Activated naive CD4-positive, alpha-beta T cell treated with anti-CD3 and anti-CD28 coated beads, Interleukin-2, amount 50 U/mL, for 72 hours (primary cell): ENCODE data around the gene CLDN12. TPM values are rescaled to one million over a fixed set of nuclear protein-coding genes. Genes with fewer than 3 reads are reported as not detected.
"Not testable (repeated sequence)": the region's sequence is repeated elsewhere in the genome, so short reads cannot be mapped to it uniquely, and the experiment has no call there.

Experiments used
- ATAC-seq, 2 donors: fragments of 150-1000 bp; cut with Tn5 transposase; 2 replicates each; pipeline ENCODE4 v1.10.0; 2021; ENCODE audit warnings: mild to moderate bottlenecking in 2 of 2, moderate library complexity in 2 of 2
- DNase-seq, 2 donors: peaks; one replicate each; pipeline ENCODE4 v3.0.0; 2021 to 2022; ENCODE audit warnings: low spot score in 2 of 2
- H3K27ac Mint-ChIP-seq, 2 donors: one replicate each; pipeline ENCODE4 v1.8.0; 2022; ENCODE audit warnings: mild to moderate bottlenecking in 2 of 2, mixed read lengths in 2 of 2
- H3K36me3 Mint-ChIP-seq, 2 donors: one replicate each; pipeline ENCODE4 v1.8.0; 2022; ENCODE audit warnings: mixed read lengths in 2 of 2
- H3K9me3 Mint-ChIP-seq, 2 donors: one replicate each; pipeline ENCODE4 v1.8.0; 2022; ENCODE audit warnings: mixed read lengths in 2 of 2
- total RNA-seq, 2 donors: library from RNA; stranded (reverse); gene quantifications; one replicate each; pipeline ENCODE4 v1.2.3, GENCODE V29; 2022

CLDN12 gene
- total RNA-seq, 2 donors from 2014 or later, result 2.8 to 11.3 TPM

DNA sequence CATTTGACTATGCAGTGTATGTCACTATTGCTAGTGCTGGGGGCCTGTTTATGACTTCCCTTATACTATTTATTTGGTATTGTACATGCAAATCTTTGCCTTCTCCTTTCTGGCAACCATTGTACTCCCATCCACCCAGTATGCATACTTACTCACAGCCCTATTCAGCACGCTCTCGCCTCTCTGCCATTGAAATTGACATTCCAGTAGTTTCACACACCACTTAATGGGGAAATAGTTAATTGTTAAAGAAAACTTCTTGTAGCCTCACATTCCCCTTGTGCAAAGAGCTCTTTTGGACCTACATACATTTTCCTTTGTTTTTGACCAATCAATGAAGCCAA lies 9.9 kb downstream of the CLDN12 start:
- Mint-ChIP-seq H3K9me3 (no peaks in the 10 kb centered on the region), H3K36me3 (peaks cover 0 to 5% of the 10 kb centered on the region in 2 donors), H3K27ac (no peak overlapping the region)
- DNase-seq, result no peak
- ATAC-seq, result no peak

GRCh38 chr7:90421651-90422050 lies 18.4 kb downstream of the CLDN12 start:
- Mint-ChIP-seq H3K9me3 (no peaks in the 10 kb centered on the region), H3K27ac (no peak overlapping the region), H3K36me3 (peaks cover 0 to 4% of the 10 kb centered on the region in 2 donors)
- DNase-seq (no peak), ATAC-seq (no peak)

DNA sequence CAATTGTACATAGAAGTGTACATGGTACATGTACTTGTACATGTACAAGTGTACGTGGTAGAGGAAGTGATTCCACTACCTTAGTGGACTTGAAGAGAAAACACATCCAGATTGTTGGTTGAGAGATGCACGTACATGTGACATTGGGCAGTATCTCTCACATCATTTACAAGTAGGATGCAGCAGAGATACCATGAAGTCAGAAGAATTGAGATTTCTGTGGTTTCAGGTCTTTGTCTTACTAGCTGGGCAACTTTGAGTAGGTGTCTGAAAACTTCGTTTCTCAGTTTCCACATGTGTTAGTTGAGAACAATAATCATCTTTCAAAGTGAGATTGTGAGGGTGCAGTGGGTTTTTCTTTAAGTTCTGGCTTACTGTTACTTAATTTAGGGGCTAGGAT lies 21.5 kb downstream of the CLDN12 start:
- peak overlapping the region; percentile 1 to 12 for H3K27ac Mint-ChIP-seq
- H3K9me3 Mint-ChIP-seq, result no peaks in the 10 kb centered on the region
- DNase-seq (no peak), ATAC-seq (peak; percentile 86 to 93)
- peaks cover 0 to 4% of the 10 kb centered on the region in 2 donors for H3K36me3 Mint-ChIP-seq

- Mint-ChIP-seq H3K27ac (peak overlapping the region; percentile 1 to 12), H3K36me3 (peaks cover 0 to 4% of the 10 kb centered on the region in 2 donors), H3K9me3 (no peaks in the 10 kb centered on the region)
- ATAC-seq (peak; percentile 53 to 74), DNase-seq (no peak)
Observed at GRCh38 chr7:90425376-90425775, 22.1 kb downstream of the CLDN12 start.

DNA sequence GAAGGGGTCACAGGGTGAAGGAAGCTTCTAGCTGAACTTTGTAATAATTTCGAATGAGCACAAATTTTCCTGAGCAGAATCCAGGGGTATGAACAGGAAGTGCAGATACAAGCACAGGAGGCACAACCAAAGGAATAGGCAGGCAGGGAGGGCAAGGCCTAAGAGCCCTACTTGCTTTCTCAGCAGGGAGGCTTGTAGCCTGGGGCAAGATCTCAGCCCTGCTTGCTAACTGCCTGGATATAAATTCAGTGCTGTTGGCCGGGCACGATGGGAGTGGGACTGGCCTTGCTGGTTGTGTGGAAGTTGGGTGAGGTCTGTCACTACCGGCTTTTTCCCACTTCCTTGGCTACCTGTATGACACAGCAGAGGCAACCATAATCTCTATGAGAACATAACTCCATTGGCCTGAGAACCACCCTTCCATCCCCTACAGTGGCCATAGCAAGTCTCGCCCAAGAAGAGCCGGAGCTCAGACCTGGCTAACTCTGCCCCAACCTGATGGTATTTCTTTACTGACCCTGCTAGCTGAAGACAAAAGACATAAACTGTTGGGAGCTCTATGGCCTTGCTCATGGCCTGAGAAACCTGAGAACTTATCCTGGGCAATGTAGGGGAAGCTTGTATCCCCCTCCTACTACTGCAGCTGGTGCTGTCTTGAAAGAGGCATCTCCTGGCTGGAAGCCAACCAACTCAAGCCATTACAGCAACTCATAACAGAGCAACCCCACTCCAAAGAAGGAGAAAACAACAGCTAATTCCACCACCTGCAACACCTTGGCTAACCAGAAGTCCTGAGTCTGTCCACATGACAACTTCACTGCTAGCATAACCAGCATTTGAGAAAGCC lies 27.6 kb downstream of the CLDN12 start:
- no peak for DNase-seq
- Mint-ChIP-seq H3K36me3 (peaks cover 0 to 6% of the 10 kb centered on the region in 2 donors), H3K27ac (peak overlapping the region in 1 of 2 donors; percentile 49), H3K9me3 (no peaks in the 10 kb centered on the region)
- ATAC-seq, result no peak

DNA sequence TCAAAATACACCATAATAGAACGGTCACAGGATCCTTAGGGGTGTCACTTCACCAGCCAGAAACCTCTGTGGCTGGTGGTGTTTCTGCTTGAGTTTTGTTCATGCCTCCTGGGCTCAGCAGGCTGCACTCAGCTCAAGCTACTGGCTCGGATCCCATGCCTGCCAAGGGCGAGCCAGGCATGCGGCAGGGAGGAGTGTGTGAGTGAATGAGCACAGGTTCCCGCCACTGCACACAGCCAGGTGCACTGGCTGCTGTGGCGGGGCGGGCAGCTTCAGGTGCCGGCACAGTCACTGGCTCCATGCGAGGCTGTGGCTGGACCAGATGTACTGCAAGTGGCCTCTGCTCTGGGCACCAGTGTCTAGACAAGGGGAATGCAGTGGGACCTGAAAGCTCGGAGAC lies 29.5 kb downstream of the CLDN12 start:
- no peak overlapping the region for H3K27ac Mint-ChIP-seq
- ATAC-seq (no peak), DNase-seq (no peak)
- H3K36me3 Mint-ChIP-seq, result peaks cover 0 to 6% of the 10 kb centered on the region in 2 donors
- H3K9me3 Mint-ChIP-seq, result no peaks in the 10 kb centered on the region

DNA sequence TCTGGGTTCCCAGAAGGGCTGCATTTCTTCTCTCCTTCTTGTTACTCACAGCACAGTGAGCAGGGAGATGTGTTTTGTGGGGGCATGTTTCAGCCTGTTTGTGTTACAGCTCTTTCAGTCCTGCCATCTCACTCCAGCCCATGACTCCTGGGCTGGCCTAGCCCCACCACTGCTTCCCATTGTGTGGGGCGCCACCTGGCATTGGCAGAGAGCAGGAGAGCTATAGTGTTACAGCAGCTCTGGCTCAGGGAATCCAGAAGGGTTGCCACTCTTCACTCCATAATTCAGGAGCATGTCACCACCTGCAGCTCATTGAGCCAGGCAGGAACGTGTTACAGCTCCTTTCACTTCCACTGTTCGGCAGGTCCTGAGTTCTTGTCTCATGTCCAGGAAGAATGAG lies 30.0 kb downstream of the CLDN12 start:
- H3K9me3 Mint-ChIP-seq, result no peaks in the 10 kb centered on the region
- H3K36me3 Mint-ChIP-seq, result peaks cover 0 to 6% of the 10 kb centered on the region in 2 donors
- H3K27ac Mint-ChIP-seq, result no peak overlapping the region
- ATAC-seq (no peak), DNase-seq (no peak)

DNA sequence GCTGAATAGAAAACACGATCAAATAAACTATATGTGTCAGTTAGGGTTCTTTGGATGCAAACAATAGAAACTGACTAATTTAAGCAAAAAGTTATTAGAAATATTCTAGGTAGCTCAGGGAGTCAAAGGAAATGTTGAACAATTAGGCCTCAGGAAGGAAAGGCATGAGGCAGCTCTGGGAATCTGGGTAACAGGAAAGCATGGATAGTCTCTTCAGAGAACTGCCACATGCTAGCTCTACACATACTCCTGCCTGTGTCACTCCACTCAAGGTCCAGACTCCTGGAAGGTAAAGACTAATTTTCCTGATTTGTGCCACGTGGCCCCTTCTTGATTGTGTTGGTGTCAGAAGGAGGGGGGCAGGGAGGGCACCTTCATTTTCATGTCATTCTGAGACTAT lies 42.4 kb downstream of the CLDN12 start:
- Mint-ChIP-seq H3K27ac (no peak overlapping the region), H3K9me3 (no peaks in the 10 kb centered on the region), H3K36me3 (no peaks in the 10 kb centered on the region)
- ATAC-seq (no peak), DNase-seq (no peak)

- Mint-ChIP-seq H3K27ac (no peak overlapping the region), H3K36me3 (no peaks in the 10 kb centered on the region)
- ATAC-seq, result no peak
Observed at GRCh38 chr7:90446137-90446899, 43.1 kb downstream of the CLDN12 start.

DNA sequence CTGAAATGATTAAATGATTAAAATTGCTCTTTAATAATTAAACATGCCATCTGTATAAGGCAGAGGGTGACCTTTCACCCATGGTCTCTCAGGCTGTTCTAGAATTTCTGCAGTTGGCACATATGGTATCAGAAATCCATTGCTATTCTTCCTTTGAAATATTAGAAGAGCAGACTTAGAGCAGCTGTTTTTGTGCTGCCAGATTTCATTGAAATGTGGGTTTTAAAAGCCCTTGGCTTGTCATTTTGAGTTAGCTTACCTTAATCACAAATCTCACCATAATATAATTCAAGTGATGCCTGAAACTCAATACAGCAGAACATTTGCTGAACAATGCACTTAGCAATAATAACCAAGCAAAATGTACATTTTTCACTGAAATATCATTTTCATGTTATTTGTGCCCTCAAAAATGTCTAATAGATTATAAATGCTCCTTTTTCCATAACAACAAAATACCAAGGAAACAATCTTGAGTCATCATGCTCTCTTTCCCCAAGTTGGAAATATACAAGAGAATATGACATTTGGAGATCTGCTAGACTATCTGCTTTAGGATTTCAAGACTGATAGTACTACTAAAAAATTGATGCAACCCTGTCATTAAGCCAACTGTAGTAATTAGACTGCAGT lies 50.1 kb downstream of the CLDN12 start:
- H3K27ac Mint-ChIP-seq, result no peak overlapping the region
- H3K36me3 Mint-ChIP-seq, result no peaks in the 10 kb centered on the region
- H3K9me3 Mint-ChIP-seq, result no peaks in the 10 kb centered on the region

More at GRCh38 chr7:90446137-90446899, 43.1 kb downstream of the CLDN12 start:
- no peaks in the 10 kb centered on the region for H3K9me3 Mint-ChIP-seq
- no peak for DNase-seq

DNA sequence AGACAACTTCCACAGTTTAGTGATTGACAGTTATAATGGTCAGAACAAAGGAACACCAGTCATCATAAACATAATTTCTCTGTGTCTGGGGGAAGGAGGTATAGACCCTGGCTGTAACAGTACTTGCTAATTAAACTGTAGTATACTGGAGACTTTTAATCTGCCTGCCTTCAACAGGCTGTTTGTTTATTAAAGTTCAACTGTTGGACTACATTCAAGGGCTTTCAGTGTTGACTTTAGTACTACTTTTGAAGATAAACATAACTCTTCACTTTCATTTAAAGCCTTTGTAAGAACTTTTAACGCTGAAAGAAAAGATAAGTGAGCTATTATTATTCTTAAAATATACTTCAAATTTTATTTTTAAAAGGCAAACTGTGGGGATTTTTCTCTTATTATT lies 50.7 kb downstream of the CLDN12 start:
- no peaks in the 10 kb centered on the region for H3K36me3 Mint-ChIP-seq
- H3K9me3 Mint-ChIP-seq, result no peaks in the 10 kb centered on the region
- DNase-seq (no peak), ATAC-seq (no peak)
- H3K27ac Mint-ChIP-seq, result no peak overlapping the region

More for the DNA sequence above, 50.1 kb downstream of the CLDN12 start:
- no peak for DNase-seq
- no peak for ATAC-seq

DNA sequence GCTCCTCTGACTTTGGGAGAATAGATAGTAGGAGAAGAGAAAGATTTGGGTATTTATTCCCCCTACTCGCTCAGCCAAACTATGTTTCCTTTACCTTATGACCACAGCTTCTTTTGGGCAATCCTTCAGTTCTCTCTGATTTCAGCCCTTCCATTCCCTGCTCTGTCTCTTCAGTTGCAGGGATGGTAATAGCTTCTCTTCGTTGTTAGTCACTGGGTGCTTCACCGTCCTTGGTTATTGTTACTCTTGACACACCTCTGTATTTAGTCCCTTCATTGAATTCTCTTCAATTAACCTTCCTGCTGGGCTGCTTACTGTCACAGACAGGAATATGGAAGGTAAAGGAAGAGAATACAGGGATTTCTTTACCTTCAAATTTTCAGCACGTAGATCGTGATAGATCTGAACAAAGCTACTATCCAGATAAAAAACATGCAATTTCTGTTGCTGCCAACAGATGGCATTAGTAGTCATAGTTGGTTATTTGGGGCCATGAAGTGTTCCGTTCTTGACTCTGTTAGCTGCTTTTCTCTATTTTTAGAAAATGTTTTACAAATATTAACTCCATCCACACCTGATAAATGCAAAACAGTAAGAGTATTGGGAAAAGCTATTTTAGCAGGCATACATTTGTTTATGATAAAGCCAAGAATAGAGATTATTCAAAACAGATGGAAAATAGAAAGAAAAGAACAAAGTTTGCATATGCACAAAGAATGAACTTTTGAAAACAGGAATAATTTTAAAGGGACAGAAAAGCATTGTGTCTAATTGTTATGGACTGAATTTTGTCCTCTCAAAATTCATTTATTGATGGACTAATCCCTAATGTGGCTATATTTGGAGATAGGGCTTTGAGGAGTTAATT lies 52.1 kb downstream of the CLDN12 start:
- no peaks in the 10 kb centered on the region for H3K36me3 Mint-ChIP-seq
- DNase-seq, result no peak
- ATAC-seq, result peak; percentile 45 to 61
- H3K9me3 Mint-ChIP-seq, result no peaks in the 10 kb centered on the region
- H3K27ac Mint-ChIP-seq, result no peak overlapping the region

GRCh38 chr7:90458104-90458503 lies 54.8 kb downstream of the CLDN12 start:
- no peak for DNase-seq
- no peak for ATAC-seq
- peaks cover 0 to under 1% of the 10 kb centered on the region in 2 donors for H3K9me3 Mint-ChIP-seq
- H3K27ac Mint-ChIP-seq, result no peak overlapping the region
- peaks cover under 1% of the 10 kb centered on the region in 2 donors for H3K36me3 Mint-ChIP-seq

GRCh38 chr7:90459888-90460287 lies 56.6 kb downstream of the CLDN12 start:
- peaks cover 11 to 19% of the 10 kb centered on the region in 2 donors for H3K36me3 Mint-ChIP-seq
- no peak overlapping the region for H3K27ac Mint-ChIP-seq
- peaks cover 8 to 9% of the 10 kb centered on the region in 2 donors for H3K9me3 Mint-ChIP-seq
- ATAC-seq (no peak), DNase-seq (no peak)

- peaks cover 23 to 31% of the 10 kb centered on the region in 2 donors for H3K36me3 Mint-ChIP-seq
- DNase-seq (no peak), ATAC-seq (peak in 1 of 2 donors; percentile 18)
- H3K9me3 Mint-ChIP-seq, result peaks cover 16 to 21% of the 10 kb centered on the region in 2 donors
- no peak overlapping the region for H3K27ac Mint-ChIP-seq
Observed at GRCh38 chr7:90461219-90461618, 58.0 kb downstream of the CLDN12 start.

- Mint-ChIP-seq H3K36me3 (peaks cover 23 to 31% of the 10 kb centered on the region in 2 donors), H3K27ac (peak overlapping the region in 1 of 2 donors; percentile 64), H3K9me3 (peaks cover 16 to 21% of the 10 kb centered on the region in 2 donors)
- peak in 1 of 2 donors; percentile 65 for ATAC-seq
- not testable (repeated sequence) for DNase-seq
Observed at GRCh38 chr7:90463151-90463628, 59.9 kb downstream of the CLDN12 start.
